NCI-H1694 treated with DMSO at 0.1 percent for 48 hours (cell line): ENCODE data around the gene TAB2.

ENCODE experiments used
- DNase-seq: peaks from one replicate; lab custom pipeline; 2025; lab: John Stamatoyannopoulos, UW

Gene TAB2

DNA sequence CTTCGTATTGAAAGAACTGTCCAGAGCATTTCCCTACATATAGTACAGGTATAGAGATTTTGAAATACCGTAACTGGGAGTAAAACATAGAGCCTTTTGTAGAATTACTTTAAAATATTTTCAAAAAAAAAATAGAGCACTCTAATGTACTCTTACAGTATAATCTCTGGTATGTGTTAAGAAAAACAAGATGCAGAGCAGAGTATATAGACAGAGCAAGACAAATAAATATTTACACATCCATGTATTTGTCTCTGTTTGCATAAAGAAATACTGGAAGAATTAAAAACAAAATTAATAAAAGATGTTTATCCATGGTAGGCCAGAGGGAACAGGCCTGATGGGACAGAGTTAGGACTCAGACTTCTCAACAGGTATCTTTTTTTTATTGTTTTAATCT lies 54.5 kb downstream of the TAB2 start:
- no peak for DNase-seq

DNA sequence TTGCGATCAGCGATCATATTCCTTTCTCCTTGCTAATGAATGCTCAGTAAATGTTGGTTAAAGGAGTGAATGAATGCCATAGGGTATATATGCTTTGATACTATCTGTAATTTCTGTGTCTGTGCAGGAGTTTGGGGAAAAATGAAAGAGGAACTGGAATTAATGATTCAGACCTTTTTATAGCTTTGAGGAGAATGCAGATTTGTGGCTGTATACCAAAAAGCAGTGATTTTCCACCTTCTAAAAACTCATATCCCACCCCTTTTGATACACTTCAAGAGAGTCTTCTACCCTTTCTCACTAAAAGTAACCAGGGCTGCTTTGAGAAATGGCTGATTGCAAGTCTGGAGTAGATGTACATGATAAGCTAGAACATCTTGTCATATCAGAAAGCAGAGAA lies 56.0 kb downstream of the TAB2 start:
- DNase-seq, result no peak

DNA sequence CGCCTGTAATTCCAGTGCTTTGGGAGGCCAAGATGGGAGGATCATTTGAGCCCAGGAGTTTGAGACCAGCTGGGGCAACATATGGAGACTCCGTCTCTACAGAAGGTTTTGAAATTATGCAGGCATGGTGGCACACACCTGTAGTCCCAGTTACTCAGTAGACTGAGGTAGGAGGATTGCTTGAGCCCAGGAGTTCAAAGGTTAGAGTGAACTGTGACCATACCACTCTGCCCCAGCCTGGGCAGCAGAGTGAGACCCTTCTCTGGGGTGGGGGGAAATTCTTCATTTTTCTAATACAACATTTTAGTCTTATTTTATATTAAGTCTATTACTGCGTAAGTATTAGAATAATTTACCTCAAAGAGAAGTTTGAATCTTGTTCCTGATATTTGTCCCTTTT lies 62.5 kb downstream of the TAB2 start:
- no peak for DNase-seq

DNA sequence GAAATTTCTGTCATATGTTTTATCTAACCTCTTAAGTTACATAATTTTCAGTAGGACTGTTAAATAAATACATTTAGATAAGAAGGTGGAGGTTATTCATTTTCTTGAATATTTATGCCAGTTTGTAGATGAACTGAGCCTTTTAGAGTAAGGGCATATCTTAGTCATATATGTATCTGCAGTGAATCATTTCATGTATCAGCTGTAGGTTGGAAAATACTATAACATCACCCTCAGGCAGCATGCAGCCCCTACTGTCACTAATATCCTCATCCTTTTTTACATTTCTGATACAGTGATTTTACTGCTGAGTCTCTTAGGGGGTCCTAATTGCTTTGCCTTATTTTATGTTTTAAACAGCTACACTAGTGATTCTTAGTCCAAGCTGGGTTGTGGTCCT lies 63.0 kb downstream of the TAB2 start:
- no peak for DNase-seq

DNA sequence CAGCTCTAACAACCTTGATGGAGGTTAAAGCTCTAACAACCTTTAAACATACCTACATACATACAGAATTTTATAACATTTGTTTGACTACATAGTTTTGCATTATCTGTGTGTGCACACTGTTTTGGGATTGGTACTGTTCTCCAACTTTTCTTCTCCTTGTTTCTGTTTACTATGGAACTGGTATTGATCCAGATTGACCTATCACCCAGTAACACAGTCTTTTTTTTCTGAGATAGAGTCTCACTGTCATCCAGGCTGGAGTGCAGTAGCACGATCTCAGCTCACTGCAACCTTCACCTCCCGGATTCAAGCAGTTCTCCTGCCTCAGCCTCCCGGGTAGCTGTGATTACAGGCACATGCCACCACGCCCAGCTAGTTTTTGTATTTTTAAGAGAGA lies 65.9 kb downstream of the TAB2 start:
- DNase-seq, result no peak

DNA sequence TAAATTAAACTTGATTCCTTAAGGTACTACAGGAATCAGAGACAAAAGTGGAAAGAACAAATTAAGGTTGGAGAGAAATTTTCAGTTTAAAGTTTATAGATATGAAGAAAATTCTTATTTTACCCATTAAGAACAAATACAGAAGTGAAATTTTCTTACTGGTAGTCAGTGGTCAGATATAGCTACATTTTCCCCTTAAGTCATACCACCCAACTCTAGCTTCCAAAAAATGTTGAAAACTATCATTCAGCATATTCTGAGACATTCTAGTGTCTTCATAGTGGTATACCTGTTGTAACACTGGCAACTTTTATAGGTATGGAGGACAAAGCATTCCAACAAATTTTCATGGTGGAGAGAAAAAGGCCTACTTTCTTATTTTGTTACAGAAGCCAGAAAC lies 67.0 kb downstream of the TAB2 start:
- no peak for DNase-seq

DNA sequence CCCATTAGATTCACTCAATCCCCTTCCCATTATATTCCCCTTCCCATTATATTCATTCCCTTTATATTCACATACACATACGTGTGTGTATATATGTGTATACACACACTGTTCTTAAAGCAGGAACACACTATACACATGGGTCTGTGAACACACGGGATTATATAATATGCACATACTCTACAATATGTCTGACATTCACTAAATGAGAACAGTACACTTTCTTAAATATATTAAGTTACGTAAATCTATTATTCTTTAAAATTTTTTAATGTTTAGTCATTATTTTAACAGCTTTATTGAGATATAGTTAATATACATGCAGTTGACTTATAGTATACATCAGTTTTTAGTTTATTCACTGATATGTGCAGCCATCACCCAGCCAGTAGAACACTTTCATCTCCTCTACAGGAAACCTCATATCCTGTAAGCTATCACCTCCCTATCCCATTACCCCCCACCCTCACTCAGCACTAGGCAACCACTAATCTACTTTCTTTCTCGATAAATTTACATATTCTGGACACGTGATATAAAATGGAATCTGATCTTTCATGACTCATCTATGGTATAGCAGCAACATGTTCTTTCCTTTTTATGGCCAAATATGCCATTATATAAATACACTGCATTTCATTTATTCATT lies 68.6 kb downstream of the TAB2 start:
- DNase-seq, result no peak

DNA sequence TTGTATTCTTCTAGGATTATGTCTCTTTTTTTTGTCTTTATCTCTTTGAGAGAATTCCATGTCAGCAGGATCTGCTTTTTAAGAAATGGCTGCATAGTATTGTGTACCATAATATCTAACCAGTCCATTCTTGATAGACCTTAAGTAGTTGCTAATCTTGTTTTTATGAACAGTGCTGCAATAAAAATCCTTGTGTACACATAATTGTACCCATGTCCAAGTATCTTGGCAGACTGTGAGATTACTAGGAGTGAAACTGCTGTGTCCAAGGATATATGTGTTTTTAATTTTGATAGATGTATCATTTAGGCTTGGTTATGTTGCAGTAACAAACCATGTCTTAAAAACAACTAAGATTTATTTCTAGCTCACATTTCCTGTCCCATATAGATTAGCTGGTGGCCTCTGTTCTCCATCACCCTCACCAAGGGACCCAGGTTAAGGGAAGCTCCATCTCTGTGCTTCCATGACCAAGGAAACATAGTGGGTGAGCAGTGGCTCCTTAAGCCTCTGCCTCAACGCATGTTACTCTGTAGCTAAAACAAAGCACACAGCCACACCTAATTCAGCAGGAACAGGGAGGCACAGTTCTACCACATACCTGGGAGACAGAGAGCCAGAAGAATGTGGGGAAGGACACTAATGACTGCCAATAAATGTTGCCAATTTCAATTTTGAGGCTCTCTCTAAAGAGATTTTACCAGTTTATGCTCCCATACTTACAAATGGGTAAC lies 70.4 kb downstream of the TAB2 start:
- no peak for DNase-seq

DNA sequence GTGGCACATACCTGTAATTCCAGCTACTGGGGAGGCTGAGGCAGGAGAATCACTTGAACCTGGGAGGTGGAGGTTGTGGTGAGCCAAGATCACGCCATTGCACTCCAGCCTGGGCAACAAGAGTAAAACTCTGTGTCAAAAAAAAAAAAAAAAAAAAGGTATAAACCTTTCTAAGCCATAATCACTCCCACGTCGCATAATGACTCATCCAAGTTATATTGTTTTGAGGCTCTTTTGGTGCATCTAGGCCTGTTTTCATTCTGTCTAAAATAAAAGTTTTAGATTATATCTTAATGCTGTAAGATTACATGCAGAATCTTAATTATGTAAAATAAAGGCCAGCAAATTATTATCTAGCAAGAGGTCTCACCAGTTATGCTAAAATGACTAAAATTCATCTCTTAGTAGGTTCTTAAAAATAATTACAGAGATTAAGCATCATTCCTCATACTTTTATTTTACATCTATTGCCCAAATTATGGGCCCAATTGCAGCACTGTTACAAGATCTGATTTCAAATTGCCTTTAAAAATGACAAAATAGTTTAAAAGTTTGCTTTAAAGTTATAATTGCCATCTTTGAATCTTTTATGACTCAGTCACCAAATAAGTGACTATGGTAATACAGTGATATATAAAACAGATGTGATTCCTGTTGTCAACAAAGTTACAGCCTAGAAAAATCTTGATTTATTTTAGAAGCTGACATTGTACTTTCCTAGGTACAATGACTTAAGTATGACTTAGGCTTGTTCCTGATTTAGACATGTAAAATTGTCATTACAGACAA lies 72.2 kb downstream of the TAB2 start:
- DNase-seq, result no peak

DNA sequence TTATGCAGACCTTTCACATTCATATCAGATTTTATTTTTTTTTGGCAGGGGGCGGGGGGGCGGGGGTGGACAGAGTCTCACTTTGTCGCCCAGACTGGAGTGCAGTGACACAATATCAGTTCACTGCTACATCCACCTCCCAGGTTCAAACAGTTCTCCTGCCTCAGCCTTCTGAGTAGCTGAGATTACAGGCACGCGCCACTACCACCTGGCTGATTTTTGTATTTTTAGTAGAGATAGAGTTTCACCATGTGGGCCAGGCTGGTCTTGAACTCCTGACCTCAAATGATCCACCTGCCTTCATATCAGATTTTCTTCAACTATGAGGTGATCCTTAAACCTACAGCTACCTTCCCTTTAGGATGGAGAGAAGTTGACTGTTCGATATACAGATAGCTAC lies 74.6 kb downstream of the TAB2 start:
- no peak for DNase-seq

DNA sequence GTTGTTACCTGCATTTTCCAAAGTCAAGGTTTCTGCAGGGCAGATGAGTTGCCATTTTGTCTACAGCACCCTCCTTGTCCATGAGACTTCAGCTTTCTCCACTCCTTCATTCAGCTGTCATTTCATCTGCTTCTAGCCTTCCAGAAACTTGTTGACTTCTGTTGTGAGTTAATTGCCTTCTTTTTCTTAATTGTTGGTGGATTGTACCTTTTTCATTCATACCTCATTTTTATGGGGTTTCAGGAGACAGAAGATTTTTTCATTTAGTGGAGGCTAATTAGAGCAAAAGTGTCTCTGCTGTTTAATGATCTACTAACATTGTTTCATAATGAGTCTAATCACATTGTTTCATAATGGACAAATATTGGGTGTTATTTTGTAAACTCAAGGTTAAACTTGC lies 75.0 kb downstream of the TAB2 start:
- no peak for DNase-seq

DNA sequence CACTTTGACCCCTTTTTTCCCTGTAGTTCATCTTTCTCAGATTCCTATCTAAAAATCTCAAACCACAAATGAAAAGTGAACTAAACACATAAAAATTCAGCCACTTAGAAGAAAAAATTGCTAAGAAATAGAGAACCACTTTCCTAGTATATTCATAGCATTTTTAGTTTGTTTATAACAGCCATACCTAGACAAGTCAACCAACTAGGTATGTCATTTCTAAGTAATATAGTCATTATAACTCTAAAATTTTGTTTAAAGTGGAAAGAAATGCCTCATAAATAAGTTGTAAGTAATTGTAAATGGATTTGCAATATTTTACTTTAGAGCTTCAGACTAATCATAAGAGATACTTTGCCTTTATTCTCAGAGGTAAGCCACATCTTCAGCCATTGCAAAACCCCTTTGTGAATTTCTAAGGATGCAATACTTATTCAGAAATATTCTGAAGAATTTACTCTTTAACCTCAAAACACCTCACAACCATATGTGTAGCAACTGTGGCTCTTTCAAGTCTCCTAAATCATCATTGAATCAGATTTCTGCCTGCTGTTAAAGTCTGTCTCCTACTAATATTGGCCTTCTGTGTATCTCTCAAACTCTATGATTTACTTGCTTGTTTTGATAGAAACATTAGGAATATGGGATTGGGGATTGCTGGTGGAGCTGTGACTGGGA lies 75.6 kb downstream of the TAB2 start:
- DNase-seq, result no peak

DNA sequence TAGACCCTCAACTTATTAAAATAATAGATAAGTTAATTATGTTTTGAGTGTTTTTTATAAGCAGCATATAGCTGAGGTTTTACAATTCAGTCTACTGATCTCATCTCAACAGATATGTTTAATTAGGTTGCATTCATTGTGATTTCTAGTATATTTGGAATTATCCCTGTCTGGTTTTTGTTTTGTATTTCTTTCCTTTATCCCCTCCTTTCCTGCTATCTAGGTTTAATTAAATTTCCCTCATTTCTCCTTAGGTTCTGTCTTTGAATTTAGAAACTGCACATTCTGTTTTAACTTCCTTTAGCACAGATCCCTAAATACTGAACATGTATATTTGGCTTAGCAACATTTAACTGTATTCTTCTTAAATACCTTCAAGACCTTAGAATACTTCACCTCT lies 77.7 kb downstream of the TAB2 start:
- DNase-seq, result no peak

DNA sequence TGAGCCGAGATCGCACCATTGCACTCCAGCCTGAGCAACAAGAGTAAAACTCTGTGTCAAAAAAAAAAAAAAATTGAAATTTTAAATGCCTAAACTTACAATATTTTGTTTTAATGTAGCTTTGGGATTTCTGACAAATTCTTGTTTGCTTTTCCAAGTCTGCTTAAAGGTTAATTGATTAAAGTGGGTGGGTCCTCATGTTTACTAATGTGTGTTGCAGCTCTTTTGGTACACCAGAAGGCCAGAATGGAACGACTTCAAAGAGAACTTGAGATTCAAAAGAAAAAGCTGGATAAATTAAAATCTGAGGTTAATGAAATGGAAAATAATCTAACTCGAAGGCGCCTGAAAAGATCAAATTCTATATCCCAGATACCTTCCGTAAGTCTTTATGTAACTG lies 79.9 kb downstream of the TAB2 start:
- DNase-seq, result no peak

DNA sequence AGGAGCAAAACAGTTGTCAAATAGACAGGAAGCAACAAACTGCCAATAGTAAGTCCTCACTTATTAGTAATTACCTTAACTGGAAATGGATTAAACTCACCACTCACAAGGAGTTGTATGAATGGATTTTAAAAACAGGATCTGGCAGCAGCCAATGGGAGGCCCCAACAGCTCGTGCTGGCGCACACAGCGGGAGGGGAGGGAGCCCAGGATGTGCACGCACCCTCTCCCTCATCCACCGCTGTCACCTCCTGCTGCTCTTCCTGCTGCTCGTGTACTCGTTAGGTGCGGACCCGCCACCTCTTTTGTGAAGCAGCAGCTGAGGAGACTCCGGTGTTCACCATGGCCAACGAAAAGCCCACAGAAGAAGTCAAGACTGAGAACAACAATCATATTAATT lies 82.5 kb downstream of the TAB2 start, which contains the start of gene SUMO4:
Gene SUMO4 (plus strand): TSS at position 213 of the 400 bp plus-strand sequence. CDS start 130 bp downstream, at position 343.
- no peak for DNase-seq

DNA sequence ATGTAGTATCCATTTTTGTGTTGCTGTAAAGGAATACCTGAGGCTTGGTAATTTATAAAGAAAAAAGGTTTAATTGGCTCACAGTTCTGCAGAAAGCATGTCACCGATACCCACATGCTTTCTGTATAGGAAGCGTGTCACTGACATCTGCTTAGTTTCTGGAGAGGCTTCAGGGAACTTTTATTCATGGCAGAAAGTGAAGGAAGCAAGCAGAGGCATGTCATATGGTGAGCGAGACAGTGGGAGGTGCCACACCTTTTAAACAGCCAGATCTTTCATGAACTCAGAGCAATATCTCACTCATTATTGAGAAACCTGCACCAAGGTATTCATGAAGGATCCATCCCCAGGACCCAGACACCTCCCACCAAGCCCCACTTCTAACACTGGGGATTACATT lies 86.0 kb downstream of the TAB2 start:
- no peak for DNase-seq

DNA sequence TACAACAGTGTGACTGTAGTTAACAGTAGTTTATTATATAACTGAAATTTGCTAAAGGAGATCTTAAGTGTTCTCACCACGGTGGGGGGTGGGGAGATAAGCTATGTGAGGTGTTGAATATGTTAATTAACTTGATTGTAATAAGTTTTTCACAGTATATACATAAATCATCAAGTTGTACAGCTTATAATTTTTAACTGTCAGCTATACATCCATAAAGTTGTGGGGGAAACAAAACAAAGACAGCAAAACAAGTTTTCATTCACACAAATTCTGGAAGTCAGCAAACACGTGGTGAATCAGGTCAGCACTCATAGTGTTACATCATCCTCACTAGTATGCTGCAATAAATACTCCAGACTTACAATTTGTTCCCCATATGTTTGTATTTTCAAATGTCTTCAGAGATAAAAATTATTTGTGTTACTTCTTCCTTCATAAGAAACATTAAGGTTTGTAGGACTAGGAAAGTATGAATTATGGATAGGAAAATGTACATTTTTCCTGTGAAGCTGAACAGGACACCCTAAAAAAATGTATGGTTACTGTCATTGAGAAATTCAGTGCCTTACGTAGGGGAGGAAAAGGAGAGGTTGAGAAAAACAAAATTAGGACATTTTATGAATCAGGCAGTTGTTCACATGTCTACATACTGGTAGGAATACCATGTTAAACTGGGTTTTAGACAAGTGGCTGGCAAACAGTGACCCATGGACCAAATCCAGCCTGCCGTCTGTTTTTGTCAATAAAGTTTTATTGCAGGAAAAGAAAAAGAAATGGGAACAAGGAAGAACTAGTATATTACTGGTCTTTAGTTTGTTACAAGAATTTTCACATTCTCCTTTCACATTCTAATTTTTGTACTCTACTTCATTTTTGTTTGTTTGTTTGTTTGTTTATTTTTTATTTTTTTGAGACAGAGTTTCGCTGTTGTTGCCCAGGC lies 88.6 kb downstream of the TAB2 start:
- DNase-seq, result no peak

DNA sequence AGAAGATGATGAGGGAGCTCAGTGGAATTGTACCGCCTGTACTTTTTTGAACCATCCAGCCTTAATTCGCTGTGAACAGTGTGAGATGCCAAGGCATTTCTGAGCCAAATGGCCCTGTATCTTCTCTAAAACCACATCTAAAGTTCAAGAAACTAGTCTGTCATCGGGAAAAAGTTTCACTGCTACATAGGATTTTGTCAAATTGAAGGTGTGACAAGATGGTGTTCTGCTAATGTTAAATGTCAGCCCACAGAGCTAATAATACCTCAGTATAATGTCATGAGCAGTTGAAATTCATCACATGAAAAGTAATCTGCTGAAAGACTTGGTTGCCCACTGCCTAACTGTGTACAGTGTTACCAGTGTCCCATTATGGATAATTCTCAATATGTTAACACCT lies 92.1 kb downstream of the TAB2 start:
- no peak for DNase-seq

DNA sequence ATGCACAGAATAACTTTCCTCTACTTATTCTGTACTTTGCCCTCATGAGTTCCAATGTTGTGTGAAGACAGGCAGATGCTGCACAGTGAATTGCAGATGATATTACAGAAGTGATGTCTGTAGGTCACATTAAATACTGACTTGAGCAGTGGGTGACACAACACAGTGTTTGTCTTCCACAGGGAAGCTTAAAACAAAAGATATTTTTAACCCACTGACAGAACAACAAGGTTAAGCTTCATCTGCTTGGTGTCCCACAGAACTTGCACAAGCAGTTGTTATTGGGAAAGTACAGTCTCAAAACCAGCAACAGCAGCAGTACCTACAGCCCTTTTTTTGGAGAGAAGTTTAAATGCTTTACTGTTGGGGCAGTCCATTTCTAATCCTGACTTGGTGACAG lies 93.0 kb downstream of the TAB2 start:
- no peak for DNase-seq

DNA sequence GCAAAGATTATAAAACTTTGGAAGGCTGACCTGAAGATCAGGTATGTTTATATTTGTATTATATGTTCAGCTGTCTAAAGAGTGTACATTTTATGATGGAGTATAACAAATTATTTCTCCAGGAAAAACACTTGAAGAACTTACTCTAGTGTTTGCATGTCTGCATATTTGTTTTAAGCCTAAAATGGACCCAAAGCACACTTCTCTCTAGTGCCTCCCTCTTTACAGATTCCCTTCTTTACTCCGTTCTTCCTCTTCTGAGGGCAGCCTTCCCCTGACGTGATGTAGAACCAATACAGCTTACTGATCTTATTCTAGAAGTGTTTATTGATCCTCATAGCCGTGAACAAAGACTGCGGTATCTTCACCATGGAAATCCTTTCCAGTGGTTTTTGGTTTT lies 96.5 kb downstream of the TAB2 start:
- no peak for DNase-seq

DNA sequence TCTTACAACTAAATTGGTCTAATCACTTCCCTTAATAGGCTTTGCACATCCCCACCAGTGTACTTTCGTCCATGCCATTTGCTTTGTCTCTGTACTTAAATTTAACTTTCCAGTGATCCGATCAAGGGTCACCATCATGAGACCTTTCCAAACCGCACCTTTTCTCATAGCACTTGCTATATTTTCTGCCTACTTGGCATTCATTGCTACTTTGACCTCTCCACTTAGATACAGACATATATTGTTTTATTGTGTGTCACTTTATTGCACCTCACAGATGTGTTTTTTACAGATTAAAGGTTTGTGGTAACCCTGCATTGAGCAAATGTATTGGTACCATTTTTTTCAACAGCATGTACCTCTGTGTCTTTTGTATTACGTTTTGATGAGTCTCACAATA lies 97.3 kb downstream of the TAB2 start:
- no peak for DNase-seq
